GM18909 (cell line): ENCODE results near the gene SLAMF1.

Experiments used
- ATAC-seq: cut with Tn5 transposase; IDR thresholded peaks from one replicate; pipeline ENCODE4 v1.9.1; 2021; ENCODE audit warnings: mild to moderate bottlenecking; ENCODE audit not compliant: unreplicated experiment, poor library complexity

Gene SLAMF1

DNA sequence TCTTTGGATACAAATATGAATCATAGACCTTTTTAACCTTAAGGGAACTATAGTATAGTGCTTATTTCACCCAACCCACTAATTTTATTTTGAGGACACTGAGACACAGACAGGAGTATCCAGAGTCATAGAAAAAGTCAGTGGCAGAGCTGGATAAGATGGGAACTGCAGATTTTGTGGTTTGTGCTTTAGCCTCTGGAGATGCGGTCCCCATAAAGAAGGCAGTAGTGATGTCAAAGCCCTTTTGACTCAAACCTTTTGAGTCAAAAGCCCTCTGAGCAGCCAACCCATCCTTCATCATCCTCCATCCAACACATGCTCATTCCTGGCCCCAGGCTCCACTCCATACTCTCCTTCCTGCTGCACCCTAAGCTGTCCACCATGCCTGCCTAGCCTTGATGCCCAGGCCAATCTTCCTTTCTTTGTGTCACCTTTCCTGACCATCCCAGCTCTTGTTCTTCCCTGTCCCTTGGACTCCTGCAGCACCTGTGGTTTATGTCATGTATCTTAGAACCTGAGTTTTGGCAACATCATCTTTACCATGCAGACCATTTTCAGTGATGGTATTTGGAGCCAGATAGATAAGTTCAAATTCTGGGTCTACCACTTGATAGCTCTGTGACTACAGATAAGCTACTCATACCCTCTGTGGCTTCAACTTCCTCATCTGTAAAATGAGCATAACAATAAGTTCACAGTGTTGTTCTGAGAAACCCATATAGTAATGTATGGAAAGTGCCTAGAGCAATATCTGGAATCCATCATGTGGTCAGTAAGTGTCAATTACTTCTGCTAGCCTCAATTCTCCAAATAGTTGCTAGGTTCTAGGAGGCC lies 20.1 kb downstream of the SLAMF1 start:
- ATAC-seq = no peak

DNA sequence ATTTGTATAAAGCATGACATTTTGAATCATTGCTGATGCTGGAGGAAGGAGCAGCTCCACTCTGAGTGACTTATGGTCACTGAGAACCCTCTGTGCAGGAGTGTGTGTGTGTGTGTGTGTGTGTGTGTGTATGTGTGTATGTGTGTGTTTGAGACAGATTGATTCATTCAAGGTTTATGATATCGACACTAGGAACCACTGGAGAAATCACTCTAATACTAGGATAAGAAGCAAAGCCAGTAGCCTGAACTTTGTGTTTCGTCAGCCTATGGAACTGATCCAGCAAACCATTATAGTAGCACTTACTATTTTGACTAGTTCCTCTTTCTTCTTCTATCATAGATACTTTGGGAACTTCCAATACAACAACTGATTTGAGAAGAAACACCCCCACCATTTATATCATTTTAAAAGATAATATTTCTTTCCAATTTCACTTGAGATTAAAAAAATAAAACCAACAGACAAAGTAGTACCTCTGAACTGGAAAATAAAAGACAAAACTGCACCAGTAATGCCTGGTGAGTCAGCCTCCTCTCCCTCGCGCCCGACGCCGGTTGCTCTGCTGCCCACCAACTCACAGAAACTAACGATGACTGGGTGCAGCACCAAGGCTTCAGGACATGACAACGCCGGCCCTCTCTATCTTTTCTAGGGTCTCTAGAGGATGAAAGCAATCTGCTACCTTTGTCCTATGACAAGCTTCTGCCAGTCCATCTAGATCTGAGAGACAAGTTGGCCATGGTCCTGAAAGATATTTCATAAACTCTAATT lies 20.9 kb downstream of the SLAMF1 start:
- ATAC-seq = no peak

DNA sequence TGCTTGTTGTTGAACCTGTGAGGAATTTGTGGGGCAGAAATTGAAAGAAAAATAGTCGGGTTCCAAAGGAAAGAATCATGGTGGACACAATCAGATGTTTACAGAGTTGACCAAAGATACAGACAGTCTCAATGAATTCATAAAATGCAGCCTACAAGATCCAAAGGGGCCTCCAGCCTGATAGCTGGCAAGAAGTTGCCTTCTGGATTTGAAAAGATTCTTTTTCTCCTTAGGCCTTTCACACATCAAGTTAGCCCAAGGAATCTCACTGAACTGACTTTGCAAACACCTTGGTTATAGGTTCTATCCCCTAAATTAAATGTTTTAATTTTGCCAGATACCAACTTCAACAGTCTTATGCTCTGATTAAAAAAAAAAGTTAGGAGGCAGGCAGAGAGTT lies 21.5 kb downstream of the SLAMF1 start:
- ATAC-seq = no peak

DNA sequence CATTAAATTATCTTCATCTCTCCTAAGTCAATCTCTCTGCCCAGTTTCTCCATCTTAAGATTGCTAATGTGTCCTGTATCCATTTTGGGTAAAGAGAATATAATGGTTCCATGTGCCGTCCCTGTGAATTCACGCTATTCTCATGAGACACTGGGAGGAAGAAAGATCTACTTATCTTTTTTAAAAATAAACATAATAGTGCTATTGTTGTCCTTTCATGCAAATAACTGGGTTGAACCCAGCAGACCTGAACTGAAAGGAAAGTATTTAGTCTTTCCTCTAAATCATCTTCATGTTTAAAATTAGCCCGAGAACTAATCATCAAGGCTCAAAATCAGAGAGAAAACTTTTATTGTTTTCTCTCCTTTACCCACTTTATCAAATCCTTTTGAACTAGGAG lies 22.4 kb downstream of the SLAMF1 start:
- ATAC-seq = peak; percentile 28

DNA sequence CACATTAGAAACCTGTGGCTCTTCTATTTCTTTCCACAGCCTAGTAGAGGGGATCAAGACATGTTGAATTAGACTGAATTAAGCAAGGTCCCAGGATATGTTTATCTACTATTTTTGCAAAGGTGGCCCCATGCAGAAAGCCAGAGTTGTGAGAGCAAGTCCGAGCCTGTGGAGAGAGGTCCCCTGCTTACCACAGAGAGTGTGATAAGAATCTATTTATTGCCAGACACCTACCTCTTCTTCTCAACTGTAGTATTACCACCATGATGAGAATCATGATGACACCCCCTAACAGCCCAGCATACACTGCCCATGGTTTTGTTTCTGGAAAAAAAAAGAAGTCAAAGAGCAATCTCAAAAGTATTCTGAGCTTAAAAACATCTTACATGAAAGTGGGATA lies 23.0 kb downstream of the SLAMF1 start:
- ATAC-seq = no peak

DNA sequence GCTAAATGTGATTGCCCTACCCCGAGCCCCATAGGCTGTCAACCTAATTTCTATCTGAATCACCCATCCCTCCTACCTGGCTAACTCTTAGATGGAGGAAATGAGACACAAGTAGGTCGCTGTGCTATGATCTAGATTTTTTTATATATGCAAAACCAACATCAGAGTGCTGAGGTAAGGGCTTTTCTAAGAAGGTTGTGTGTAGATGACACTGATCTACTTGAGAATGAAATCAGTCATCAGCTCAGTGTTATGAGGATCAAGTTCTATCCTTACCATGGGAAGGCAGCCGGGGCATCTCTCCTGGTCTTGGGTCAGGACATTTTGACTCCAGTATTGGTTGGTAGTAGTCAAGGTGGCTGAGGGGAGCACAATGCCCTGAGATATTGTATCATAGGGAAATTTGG lies 23.6 kb downstream of the SLAMF1 start:
- no peak for ATAC-seq

DNA sequence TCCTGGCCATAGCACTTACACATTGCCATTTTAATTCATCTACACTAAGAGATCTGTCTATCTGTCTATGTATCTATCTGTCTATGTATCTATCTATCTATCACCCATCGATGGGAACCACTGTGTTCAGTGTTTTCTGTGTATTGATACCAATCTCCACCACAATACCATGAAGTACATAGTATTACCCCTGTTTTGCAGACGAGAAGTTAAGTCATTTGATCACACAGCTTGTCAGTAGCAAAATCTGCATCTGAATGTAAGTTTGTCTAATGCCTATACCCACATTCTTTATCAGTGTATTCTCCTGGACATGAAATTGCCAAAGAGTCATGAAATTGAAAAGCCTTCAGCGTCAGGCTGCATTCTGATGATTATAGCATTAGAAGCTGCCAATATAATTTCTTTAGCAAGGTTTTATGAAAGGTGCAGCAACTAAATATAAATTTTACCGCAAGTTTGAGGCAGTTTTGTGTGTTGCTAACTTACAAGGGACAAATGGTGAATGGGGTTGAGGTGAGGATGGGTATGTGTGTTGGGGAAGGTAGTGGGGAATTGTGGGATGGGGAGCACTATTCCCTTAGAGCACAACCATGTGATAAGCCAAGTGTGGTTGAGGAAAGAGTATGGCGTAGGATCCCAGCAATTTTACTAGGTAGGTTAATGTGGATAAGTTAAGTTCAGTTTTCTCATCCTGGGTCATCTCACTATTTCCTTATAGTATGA lies 24.2 kb downstream of the SLAMF1 start:
- ATAC-seq = no peak

DNA sequence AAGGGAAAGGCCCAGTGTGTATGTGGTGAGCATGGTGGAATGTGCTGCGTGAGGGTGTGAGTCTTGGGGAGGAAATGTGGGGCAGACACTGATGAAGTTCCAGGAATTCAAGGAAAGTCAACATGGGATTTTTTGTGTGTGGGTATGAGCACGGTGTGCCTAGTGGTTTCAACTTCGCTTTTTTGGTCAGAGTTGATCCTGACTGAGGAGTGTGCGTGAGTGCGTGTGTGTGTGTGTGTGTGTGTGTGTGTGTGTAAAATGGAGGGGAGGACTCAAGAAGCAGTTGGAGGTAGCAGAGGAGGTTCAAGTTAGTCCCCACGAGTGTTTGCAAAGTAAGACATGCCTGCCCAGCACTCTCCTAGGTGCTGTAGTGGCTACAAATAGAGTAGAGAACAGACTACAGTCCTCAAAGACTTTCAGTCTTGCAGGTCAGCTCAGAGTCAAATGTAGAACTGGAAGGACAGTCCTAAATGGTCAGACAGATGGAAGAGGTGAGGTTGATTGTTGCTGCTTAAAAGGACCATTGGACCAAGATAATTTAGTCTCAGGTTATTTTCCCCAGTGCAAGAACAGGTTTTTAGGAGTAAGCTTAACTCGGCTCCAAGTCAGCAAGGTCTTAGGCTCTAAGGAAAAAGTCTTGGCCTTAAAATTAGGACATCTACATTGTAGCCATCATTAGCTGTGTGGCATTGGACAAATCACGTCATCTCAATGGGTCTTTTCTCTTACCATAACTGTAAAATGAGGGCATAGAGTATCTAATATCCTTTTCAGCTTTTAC lies 25.0 kb downstream of the SLAMF1 start:
- no peak for ATAC-seq

DNA sequence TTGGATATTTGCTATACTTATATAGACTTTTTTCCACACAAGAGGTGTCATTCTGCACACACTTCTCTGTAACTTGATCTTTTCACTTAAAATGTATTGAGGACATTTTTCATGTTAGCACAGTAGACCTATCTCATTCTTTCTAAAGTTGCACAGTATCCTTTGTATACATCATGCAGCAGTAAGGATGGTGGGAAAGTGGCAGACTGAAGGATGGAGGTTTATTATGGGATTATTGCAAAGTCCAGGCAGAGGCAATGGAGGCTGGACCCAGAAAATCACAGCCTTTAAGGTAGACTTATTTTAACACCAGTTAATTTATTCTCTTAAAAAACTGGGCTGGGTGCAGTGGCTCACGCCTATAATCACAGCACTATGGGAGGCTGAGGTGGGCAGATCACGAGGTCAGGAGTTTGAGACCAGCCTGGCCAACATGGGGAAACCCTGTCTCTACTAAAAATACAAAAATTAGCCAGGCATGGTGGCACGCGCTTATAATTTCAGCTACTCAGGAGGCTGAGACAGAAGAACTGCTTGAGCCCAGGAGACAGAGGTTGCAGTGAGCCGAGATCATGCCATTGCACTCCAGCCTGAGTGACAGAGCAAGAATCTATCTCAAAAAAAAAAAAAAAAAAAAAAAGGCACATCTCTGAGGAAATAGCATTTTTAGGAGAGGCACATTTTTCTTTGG lies 25.8 kb downstream of the SLAMF1 start:
- no peak for ATAC-seq

DNA sequence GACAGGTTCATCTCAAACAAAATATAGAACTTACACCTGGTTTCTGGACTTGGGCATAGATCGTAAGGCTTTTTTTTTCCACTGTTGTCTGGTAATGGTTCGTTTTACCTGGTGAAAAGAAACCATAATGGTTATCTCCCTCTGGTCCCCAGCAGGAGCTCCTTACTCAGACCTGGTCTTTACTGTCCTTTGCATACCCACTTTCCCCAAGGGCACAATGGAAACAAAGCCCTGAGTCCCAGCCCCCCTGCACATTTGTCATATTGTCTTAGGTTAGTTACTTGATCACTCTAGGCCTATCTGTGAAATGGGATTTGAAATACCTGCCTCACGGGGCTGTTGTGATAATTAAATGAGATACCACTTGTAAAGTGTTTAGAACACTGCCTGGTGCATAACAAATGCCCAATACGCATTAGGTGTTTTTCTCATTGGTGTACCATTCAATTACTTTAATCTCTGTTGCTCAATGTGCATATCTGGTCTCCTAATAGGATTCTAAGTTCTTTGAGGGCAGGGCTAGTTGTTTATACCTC lies 27.0 kb downstream of the SLAMF1 start:
- no peak for ATAC-seq

DNA sequence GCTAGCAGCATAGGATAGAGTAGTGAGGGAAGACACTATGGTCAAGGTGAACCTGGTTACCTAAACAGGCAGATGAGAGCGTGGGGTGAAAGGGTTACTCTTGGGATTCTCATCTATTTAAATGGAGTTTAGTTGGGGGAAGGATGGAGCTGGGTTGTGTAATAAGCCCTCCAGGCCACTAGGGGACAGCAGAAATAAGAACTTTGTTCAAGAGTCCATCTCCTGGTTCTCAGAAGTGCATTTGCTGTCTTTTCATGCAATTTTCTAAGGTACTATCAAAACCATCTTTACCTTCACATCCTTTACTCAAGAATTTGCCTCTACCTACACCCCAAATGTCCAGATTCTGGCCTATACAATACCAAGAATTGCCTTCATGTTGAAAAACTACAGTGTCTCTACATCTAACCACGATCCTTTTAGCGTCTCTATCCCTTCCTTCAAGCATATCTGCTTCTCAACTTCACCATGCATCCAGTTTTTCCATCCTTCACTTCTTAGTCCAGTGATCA lies 28.0 kb downstream of the SLAMF1 start:
- ATAC-seq = no peak

DNA sequence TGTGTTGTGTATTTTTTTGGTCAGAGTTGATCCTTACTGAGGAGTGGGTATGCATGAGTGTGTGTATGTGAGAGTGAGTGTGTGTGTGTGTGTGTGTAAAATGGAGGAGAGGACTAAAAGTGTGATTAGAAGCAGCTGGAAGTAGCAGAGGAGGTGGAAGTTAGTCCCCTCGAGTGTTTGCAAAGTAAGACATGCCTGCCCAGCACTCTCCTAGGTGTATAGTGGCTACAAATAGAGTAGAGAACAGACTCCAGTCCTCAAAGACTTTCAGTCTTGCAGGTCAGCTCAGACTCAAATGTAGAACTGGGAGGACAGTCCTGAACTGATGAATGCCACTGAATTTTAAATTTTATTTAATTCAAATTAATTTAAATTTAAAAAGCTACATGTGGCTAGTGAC lies 28.5 kb downstream of the SLAMF1 start:
- no peak for ATAC-seq

DNA sequence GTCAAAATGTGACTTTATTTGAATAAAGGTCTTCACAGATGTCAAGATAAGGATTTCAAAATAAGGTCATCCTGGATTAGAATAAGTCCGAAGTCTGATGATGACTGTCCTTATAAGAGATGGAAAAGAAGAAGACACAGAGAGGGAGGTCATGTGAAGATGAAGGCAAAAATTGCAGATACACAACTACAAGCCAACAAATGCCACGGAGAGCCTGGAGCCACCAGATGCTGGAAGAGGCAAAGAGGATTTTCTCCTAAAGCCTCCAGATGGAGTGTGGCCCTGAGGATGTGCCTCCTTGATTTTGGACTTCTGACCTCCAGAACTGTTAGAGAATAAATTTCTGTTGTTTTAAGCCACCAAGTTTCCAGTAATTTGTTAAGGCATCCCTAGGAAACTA lies 31.2 kb downstream of the SLAMF1 start:
- ATAC-seq = no peak

DNA sequence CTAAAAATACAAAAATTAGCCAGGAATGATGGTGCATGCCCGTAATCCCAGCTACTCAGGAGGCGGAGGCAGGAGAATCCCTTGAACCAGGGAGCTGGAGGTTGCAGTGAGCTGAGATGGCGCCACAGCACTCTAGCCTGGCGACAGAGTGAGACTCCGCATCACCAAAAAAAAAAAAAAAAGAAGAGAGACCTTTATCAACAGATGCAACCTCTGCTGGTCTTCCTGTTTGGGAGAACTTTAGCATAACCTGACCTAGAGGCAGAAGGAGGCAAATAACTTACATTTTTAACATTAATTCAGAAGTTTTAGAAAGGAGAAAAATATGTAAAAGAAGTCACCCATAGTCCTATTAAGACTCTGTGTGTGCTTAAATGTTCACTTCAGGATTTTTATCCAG lies 32.4 kb downstream of the SLAMF1 start:
- no peak for ATAC-seq

DNA sequence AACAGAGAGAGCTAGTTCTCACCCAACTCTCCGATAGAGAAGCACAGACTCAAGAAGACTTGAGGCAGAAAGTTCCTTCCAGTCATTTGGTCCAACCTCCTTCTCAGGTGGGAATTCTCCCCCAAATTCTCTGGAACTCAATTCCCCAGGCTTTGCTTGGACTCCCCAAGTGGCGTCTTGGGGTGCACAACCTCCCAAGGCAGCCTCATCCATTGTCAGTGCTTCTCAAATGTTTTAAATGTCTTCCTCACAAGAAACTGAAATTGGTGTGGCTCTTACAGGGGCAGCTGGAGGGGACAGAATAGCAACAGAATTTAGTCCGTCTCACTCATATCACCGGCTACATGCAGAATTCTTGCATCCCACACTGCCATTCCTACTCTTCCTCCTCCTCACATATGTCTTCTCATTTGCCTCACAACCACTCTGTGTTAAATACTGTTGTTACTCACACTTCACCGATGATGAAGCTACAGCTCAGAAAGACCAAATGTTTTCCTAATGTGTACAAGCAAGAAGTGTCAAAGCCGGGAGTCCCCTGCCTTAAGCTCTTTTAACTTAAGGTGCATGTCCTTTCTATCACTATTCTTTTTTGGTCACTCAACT lies 34.1 kb downstream of the SLAMF1 start:
- ATAC-seq = no peak

DNA sequence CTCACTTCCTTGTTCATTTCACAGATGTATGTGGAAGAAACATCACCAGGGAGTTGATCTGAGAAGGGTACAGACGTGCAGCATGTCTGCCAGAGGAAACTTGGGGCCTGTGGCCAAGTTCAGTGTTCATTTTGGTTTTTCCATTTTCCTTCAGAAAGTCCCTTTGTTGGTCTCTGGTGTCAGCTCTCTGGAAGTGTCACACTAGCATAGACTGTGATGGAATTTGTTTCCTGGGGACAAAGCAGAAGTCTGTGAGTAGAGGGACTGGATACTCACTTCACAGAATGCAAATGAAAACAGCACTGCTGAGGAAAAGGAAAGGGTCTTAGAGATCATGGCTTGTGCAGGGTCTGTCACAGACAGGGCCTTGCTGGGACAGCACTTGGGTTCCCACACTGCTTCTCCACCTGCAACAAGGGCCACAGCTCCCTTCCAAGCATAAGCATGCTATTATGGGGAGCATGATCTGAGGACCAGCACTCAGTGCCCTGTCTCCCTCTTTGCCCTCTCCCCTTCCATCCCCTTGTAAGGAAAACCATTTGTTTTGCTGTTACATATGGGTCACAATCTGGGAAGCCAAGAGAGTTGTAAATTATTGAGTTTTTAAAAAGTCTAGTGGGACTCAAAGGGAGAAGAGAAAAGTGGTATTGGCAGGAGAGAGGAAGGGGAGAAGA lies 36.1 kb downstream of the SLAMF1 start:
- ATAC-seq = no peak

DNA sequence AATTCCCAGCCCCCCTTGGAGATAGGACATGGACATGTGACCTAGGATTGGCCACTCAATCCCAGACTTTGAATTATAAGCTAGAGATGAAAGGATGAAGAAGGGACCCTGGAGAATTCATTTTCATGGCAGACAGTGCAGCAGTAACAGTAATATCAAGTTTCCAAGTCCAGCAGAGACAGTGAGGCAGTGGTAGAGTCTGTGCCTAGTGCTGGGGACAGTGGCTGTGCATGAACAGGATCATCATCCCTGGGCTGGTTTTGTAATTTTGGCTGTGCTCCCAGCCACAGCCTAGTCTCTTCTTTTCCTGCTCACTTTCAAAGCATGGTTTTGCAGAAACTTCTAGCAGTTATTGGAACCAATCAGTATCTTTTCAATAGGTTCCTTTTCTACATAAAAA lies 37.9 kb downstream of the SLAMF1 start:
- no peak for ATAC-seq

DNA sequence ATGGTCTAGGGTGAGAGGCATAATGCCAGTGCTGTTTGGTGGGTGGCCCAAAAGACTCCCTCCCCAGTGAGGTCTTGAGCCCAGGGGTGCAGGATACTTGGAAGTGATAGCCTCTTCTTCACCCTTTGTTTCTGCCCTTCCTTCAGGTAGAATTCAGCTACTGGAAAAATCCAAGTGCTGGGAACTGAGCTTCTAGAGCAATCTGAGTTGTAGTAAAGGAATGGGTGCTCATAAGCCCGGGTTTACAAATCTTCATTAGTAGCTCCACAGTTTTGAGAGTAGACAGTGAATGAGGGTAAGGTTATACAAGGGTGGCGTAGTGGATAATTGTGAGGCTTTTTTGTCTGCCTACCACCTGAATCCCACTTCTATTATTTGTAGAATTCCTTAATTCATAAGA lies 38.3 kb downstream of the SLAMF1 start:
- no peak for ATAC-seq
